Right cardiac atrium (tissue), 5 donors: ENCODE results near the gene GNAQ. TPM values are rescaled to one million over a fixed set of nuclear protein-coding genes. Genes with fewer than 3 reads are reported as not detected.

ENCODE experiments used
- ATAC-seq, 2 donors: fragments of 200-7000 bp; cut with Tn5 transposase; one replicate each; pipeline versions ENCODE4 v1.8.0 to v1.9.1; 2020; ENCODE audit warnings: moderate library complexity in 2 of 2, mild to moderate bottlenecking in 1 of 2
- DNase-seq, 3 donors: peaks; one replicate each; pipeline ENCODE4 v3.0.0-alpha.2; 2020
- H3K27ac ChIP-seq: one replicate; pipeline ENCODE4 v1.5.1; 2013; ENCODE audit warnings: mild to moderate bottlenecking, low read length, control low read depth, moderate library complexity
- H3K27me3 ChIP-seq: one replicate; pipeline ENCODE4 v1.6.1; 2013; ENCODE audit not compliant: control insufficient read depth, insufficient read depth
- H3K4me1 ChIP-seq: one replicate; pipeline ENCODE4 v1.6.1; 2013; ENCODE audit warnings: low read length; ENCODE audit not compliant: control insufficient read depth, insufficient read depth
- H3K4me3 ChIP-seq: one replicate; pipeline ENCODE4 v1.5.1; 2013; ENCODE audit warnings: low read length, control low read depth
- H3K9me3 ChIP-seq: one replicate; pipeline ENCODE4 v1.6.1; 2013; ENCODE audit warnings: low read length; ENCODE audit not compliant: control insufficient read depth
- WGBS: extraction: QIAGEN DNeasy Blood & Tissue Kit; methylation state at CpG from one replicate; pipeline ENCODE4 v1.1.7; 2013; 5-methylcytosine and 5-hydroxymethylcytosine counted together
- intact Hi-C, 4 donors: fragments of 100-400 bp; cut with DNase I; formaldehyde crosslinking; loops; one replicate each; pipeline versions ENCODE4 v1.11.0 to v1.14.0; 2022 to 2023
- polyA plus RNA-seq: library from polyadenylated mRNA; stranded (reverse); fragments of 200-250 nt; gene quantifications from one replicate; pipeline ENCODE4 v1.2.3, GENCODE V29; 2013
- total RNA-seq, 4 donors: library from RNA; stranded (reverse); fragmentation: NEBNext Ultra II Directional; extraction: Animal tissue kit (Norgen Biotek cat#: 25700); gene quantifications; one replicate each; pipeline ENCODE4 v1.2.1, GENCODE V29; 2021
- donor health status: healthy with polysubstance abuse.
- donor health status: DM: no; HTN: yes; CAD: no.
- donor health status: DM: no; HTN: no; CAD: no.
- donor health status: DM: no; HTN: yes; CAD: no; lungs with severe emphysema.
- donor health status: DM: yes; HTN: yes; CAD: no.

GNAQ gene
- total and polyA plus RNA-seq, 5 donors = 6.0 to 18.1 (median 16.4) TPM

DNA sequence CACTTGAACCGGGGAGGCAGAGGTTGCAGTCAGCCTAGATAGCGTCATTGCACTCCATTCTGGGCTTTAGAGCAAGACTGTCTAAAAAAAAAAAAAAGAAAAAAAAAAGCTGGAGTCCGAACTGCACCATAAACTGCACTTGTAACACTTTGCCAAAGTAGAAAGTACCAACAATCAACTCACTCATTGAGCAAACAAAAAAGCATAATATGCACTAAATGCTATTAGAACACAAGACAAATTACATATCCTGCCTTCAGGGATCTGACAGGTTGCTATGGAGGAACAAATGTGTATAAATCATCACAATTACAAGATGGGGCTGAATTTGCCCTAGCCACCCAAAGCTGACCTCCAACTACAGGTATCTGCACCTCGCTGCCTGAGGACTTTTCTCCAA is 27.9 kb downstream of the GNAQ start:
- no peaks in the 10 kb centered on the region for H3K27me3 ChIP-seq
- H3K9me3 ChIP-seq = no peaks in the 10 kb centered on the region
- no peak overlapping the region for H3K27ac ChIP-seq
- DNase-seq (no peak), ATAC-seq (no peak)
- no peak overlapping the region for H3K4me3 ChIP-seq
- WGBS = 86% methylated on average over 4 of the region's 4 CpGs
- no peaks in the 10 kb centered on the region for H3K4me1 ChIP-seq
- intact Hi-C loops = no loop called here

DNA sequence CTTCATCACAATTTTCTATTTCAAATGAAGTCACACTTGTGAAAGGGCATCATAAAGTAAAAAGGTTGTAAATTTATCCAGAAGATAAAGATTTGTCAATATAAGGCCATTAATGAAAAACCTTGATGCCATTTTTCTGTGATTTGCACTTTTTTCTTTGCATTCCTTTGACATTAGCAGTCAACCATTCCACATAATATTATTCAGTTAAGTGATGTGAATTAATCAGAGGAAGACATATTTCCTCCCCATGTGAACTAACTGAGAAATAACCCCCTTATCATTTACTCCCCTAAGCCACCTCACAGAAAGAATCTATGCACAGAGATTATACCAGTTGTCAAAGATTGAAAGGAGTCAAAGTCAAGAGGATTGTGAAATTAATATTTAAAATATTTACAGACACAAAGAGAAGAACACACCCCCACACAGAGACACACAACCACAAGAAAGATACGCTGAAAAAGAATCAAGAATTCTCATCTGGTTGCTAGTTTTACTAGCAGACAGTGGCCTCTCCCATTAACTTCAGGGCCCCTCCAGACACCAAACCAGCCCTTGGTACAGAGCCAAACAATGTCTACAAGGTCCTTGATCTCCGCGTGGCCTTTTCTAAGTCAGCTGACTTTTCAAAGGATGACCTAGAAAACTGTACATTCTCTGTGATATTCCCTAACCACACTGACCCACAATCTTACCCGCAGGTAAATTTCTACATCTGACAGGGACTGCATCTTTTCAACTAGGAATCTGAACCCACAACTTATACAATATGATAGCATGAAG is 29.5 kb downstream of the GNAQ start:
- DNase-seq (no peak), ATAC-seq (no peak)
- Histone ChIP-seq H3K27me3 (no peaks in the 10 kb centered on the region), H3K9me3 (no peaks in the 10 kb centered on the region), H3K4me3 (no peak overlapping the region), H3K27ac (no peak overlapping the region), H3K4me1 (peaks cover 4% of the 10 kb centered on the region)
- WGBS = 86% methylated on average over 4 of the region's 4 CpGs
- intact Hi-C loops = no loop called here

DNA sequence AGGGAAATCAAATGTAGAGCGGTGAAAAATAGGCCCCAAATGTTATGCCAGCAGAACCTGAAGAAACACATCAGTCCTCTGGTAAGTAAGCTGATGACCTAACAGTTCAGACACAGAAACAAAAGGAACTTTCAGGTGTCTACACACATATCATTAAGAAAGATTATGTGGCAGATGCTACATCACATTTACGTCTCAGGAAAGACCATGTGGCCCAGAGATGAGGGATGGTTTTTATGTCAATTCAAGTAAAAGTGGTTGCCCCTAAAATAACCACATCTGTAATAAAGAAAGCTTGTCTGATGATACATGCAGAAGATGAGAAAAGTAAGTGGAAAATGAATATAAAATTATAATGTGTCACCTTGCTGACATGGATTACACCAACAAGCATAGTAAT is 31.4 kb downstream of the GNAQ start:
- peaks cover 4% of the 10 kb centered on the region for H3K4me1 ChIP-seq
- no peak for ATAC-seq

DNA sequence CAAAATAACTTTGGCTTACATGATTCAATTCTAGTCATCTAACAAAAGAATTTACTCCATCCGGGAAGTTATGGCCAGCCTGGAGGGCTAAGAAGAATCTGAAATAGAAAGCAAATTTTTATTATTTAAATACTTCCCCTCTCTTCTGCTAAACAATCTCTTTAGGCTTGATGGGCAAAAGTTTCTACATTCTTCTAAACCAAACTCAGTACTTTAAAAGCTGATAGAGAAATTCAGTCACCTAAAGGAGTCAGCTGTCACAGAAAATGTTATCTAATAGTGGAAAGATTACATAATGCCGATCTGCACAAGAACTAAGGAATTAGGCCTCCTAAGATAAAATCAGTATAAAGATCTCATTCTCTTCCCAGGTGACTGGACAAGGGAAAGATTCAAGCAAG is 32.4 kb downstream of the GNAQ start:
- Histone ChIP-seq H3K4me3 (no peak overlapping the region), H3K9me3 (no peaks in the 10 kb centered on the region), H3K27me3 (no peaks in the 10 kb centered on the region), H3K4me1 (peaks cover 4% of the 10 kb centered on the region), H3K27ac (no peak overlapping the region)
- intact Hi-C loops = no loop called here
- no peak for DNase-seq
- no peak for ATAC-seq
- WGBS = 31% methylated on average over 2 of the region's 2 CpGs

More for the DNA sequence above, 31.4 kb downstream of the GNAQ start:
- intact Hi-C loops = no loop called here
- 95% methylated on average over 2 of the region's 2 CpGs for WGBS
- DNase-seq = no peak
- no peak overlapping the region for H3K4me3 ChIP-seq
- no peak overlapping the region for H3K27ac ChIP-seq
- H3K9me3 ChIP-seq = no peaks in the 10 kb centered on the region
- no peaks in the 10 kb centered on the region for H3K27me3 ChIP-seq

DNA sequence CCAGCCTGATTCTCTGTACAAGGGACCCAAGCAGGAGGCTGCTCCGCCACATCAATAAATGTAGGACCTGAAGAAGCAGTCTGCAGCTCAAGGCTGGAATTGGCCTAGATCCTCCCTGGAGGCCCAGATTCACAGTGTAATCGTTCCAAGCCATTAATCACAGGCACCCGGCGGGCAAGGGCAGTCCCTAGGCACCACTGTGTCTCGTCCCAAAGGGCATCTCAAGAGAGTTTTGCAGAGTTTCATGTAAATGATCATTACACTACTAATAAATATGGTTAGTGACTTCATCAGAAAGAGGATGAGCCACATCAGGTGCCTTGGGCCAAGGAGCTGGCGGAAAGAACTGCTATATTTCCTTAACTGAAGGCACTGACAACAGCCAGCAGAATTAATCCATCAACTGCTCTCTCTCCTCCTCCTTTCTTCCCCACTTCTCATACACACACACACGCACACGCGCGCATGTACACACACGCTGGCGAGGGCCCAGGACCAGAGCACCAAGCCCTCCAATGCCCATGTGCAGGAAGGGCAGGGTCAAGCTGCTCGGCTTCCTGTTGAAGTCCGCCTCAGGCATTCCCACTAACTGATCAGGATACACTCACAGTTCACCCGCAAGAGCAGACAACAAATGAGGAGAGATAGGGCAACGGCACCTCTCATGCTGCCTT is 33.9 kb downstream of the GNAQ start:
- no peaks in the 10 kb centered on the region for H3K9me3 ChIP-seq
- peak; percentile 52 to 81 (median 80) for DNase-seq
- no peaks in the 10 kb centered on the region for H3K27me3 ChIP-seq
- ATAC-seq = peak; percentile 81 to 96
- peaks cover 4% of the 10 kb centered on the region for H3K4me1 ChIP-seq
- H3K27ac ChIP-seq = no peak overlapping the region
- 63% methylated on average over 16 of the region's 16 CpGs for WGBS
- intact Hi-C loops = no loop called here
- H3K4me3 ChIP-seq = no peak overlapping the region

DNA sequence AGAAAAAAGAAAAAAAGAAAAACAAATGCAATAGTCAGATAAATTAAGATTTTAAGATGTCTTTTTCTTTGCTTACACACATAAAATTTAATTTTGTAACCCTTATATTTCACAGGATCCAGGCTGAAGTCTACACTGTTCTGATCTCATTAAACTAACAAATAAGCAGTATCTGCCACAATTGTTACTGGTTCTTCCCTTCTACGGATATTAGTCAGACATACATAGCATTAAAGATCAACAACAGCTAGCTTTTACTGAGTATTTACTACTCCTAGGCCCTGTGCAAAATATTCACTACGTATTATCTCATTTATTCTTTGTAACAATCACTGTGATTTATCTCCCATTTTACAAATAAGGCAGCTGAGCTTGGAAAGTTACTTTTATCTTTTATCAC is 34.9 kb downstream of the GNAQ start:
- 90% methylated on average over 2 of the region's 2 CpGs for WGBS
- Histone ChIP-seq H3K4me1 (peaks cover 4% of the 10 kb centered on the region), H3K27ac (no peak overlapping the region), H3K4me3 (no peak overlapping the region), H3K27me3 (no peaks in the 10 kb centered on the region), H3K9me3 (no peaks in the 10 kb centered on the region)
- DNase-seq = no peak
- intact Hi-C loops = no loop called here
- ATAC-seq = no peak

DNA sequence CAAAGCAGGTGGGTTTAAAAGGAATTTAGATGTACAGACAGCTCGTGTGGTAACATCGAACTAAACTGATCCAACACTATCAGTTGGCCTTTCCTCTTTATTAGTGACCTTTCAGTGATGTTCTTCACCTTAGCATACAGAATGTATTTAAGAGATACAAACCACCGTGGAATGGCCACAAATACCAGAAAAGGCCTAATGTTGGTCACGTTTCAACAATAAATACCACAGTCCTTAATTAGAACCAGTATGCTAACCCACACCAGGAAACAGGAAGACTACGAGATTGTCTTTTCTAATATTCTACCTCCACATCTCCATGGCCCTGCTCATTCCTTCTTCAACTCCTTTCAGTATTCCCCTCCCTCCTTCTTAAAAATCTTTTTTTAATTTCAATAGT is 40.4 kb downstream of the GNAQ start:
- H3K9me3 ChIP-seq = no peaks in the 10 kb centered on the region
- H3K4me1 ChIP-seq = peaks cover 7% of the 10 kb centered on the region
- no peaks in the 10 kb centered on the region for H3K27me3 ChIP-seq
- H3K27ac ChIP-seq = no peak overlapping the region
- no peak overlapping the region for H3K4me3 ChIP-seq
- intact Hi-C loops = no loop called here
- no peak for DNase-seq
- no peak for ATAC-seq
- WGBS = 74% methylated on average over 5 of the region's 5 CpGs

DNA sequence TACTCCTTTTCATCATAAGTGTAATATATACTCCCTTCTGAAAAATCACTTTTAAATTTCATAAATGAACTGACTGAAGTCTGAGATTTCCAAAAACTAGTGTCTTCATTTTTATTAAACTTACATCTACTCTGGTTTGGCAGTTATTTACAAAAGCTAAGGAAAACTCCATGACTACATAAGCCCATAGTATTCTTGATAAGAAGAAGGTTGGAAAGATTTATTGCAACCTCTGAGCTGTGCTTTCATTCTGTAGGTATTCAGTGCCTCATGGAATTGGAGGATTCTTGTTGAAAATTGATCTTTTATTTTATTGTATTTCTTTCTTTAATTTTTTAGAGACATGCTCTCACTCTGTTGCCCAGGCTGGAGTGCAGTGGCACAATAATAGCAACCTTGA is 41.7 kb downstream of the GNAQ start:
- peaks cover 7% of the 10 kb centered on the region for H3K4me1 ChIP-seq
- no peak for ATAC-seq
- no peaks in the 10 kb centered on the region for H3K27me3 ChIP-seq
- no peak overlapping the region for H3K4me3 ChIP-seq
- DNase-seq = no peak
- intact Hi-C loops = no loop called here
- H3K9me3 ChIP-seq = no peaks in the 10 kb centered on the region
- H3K27ac ChIP-seq = no peak overlapping the region

DNA sequence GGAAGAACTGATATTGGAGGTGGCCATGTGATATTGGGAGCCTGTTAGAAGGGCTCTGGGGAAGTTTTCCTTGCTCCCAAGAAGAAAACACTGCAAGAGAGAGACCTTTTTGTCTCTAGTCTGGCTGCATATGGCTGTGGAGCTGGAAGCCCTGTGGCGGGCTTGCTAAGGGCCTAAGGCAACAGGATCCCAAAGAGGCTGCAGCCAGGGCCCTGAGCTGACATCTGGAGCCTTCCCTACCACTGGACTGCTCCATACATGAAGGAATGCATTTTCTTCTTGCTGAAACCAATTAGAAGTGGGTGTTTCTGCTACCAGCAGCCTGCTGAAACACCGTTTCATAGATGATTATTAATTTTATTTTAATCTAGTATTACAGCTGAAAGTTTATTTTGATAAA is 42.2 kb downstream of the GNAQ start:
- DNase-seq (no peak), ATAC-seq (no peak)
- no peaks in the 10 kb centered on the region for H3K9me3 ChIP-seq
- WGBS = 78% methylated on average over 2 of the region's 2 CpGs
- no peak overlapping the region for H3K27ac ChIP-seq
- H3K27me3 ChIP-seq = no peaks in the 10 kb centered on the region
- H3K4me3 ChIP-seq = no peak overlapping the region
- peaks cover 7% of the 10 kb centered on the region for H3K4me1 ChIP-seq
- intact Hi-C loops = no loop called here

DNA sequence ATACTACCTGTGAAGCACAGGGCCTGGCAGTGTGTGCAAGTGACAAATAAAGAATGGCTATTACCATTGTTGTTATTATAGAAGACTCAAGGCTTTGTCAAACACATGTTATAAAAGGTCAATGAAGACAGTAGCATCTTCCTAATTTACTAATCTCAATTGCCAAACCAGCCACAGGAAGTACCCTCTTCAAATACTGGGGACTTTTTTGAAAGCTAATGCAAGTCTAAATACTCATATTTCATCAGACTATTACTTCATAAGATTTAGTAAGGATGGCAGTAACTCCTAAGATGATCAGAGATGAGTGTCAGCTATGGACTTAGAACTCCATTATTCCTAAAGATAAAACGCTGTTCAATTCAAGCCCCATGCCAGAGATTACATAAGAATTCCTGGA is 43.0 kb downstream of the GNAQ start:
- intact Hi-C loops = no loop called here
- no peaks in the 10 kb centered on the region for H3K27me3 ChIP-seq
- 49% methylated on average over 1 of the region's 1 CpG for WGBS
- no peaks in the 10 kb centered on the region for H3K9me3 ChIP-seq
- H3K4me1 ChIP-seq = peaks cover 8% of the 10 kb centered on the region
- DNase-seq (no peak), ATAC-seq (no peak)
- H3K4me3 ChIP-seq = no peak overlapping the region
- H3K27ac ChIP-seq = no peak overlapping the region

DNA sequence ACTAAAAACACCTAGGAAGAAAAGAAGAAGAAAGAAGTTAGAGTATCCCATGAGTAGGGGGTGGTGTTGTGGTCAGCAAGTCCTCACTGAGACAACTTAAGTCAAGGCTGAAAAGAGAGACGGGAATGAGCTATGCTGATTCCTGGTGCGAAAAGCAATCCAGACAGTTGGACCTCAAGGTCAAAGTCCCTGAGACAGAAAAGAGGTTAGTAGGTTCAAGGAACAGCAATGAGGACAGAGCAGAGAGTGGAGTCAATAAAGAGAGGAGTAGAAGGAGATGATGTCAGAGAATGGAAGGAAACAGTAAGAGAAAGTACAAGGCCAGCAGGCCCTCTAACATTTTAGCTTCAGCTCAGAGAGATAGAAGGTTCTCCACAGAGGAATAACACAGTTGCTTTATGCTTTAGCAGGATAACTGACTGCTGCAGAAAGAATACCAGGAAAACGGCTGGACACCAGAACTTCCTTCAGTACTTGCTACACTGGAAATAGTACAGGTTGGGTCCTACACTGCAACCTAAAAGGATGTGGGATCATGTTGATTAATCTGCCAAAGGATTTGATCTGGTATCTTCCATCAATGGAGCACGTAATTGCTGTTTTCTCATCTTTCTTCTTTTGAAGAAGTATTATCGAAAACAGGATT is 43.6 kb downstream of the GNAQ start:
- DNase-seq (no peak), ATAC-seq (no peak)
- Histone ChIP-seq H3K27me3 (no peaks in the 10 kb centered on the region), H3K9me3 (no peaks in the 10 kb centered on the region), H3K4me3 (no peak overlapping the region), H3K27ac (no peak overlapping the region), H3K4me1 (peaks cover 9% of the 10 kb centered on the region)
- WGBS = 78% methylated on average over 5 of the region's 5 CpGs
- intact Hi-C loops = no loop called here
